Transverse colon (tissue), 4 donors: ENCODE results near the gene C19orf25.

Source experiments
- CTCF ChIP-seq, 5 experiments: fragments of 200-600 bp in 3 of 5; fragments of 450-650 bp in 2 of 5; sonication (generic) in 3 of 5; IDR thresholded peaks; 1 replicate in 2 of 5; 2 replicates in 3 of 5; pipeline ENCODE4 v1.5.1; 2016 to 2017; ENCODE audit warnings: antibody characterized with exemption in 5 of 5, inconsistent platforms in 3 of 5, mild to moderate bottlenecking in 2 of 5, moderate library complexity in 1 of 5
- EP300 ChIP-seq: sonication (generic); formaldehyde crosslinking; IDR thresholded peaks from one replicate; pipeline ENCODE4 v1.6.1; 2017; ENCODE audit warnings: antibody characterized with exemption, low read depth
- POLR2A ChIP-seq: fragments of 450-650 bp; IDR thresholded peaks from one replicate; pipeline ENCODE4 v1.6.1; 2016; ENCODE audit warnings: antibody characterized with exemption, mild to moderate bottlenecking, moderate library complexity
- POLR2AphosphoS5 ChIP-seq, 3 donors: sonication (generic); formaldehyde crosslinking; IDR thresholded peaks; one replicate each; pipeline ENCODE4 v1.6.1; 2016; ENCODE audit warnings: antibody characterized with exemption in 3 of 3

- TF ChIP-seq CTCF (IDR thresholded peaks at IDR 0.05) (no peak), EP300 (no peak), POLR2A (no peak), POLR2AphosphoS5 (IDR thresholded peaks at IDR 0.05) (no peak)
These were observed 4.8 kb downstream of the C19orf25 start for GRCh38 chr19:1474011-1474764.
